K562 (cell line): ENCODE results near the gene APOC4. TPM values are rescaled to one million over a fixed set of nuclear protein-coding genes. Genes with fewer than 3 reads are reported as not detected.

Source experiments
- ATAC-seq: fragments of 200-7000 bp; cut with Tn5 transposase; 3 replicates; pipeline ENCODE4 v1.9.1; 2020; ENCODE audit warnings: moderate library complexity
- BruUV-seq: library from RNA; stranded (reverse); fragments of 400-500 nt; replicated peaks from 2 replicates; lab custom pipeline; 2021; lab: Mats Ljungman, UMichigan
- CTCF ChIA-PET: fragments of 300-600 bp; formaldehyde crosslinking; extraction: SDS; loops from one replicate; lab custom pipeline; 2021; ENCODE audit warnings: low intra/inter-chr PET ratio; lab: Yijun Ruan, JAX
- POLR2A ChIA-PET: fragments of 300-600, 350-650 bp; sonication (Branson Sonifier 250); formaldehyde crosslinking; extraction: SDS; loops from one replicate; lab custom pipeline; 2021; ENCODE audit warnings: antibody characterized with exemption, inconsistent platforms; lab: Yijun Ruan, JAX
- DNase-seq, 4 experiments: peaks; one replicate each; pipeline versions ENCODE4 v3.0.0 to v3.0.0-alpha.2; 2011 to 2018; ENCODE audit warnings: low spot score in 3 of 4, mixed read lengths in 3 of 4; ENCODE audit errors: extremely low read depth in 1 of 4
- FAIRE-seq: peaks from 2 replicates; lab custom pipeline; 2011; peaks lifted over from hg19 to GRCh38; lab: Jason Lieb, UNC
- H2AFZ ChIP-seq: 2 replicates; pipeline ENCODE4 v1.6.0; 2011; ENCODE audit warnings: low read depth, low read length, control low read depth, inconsistent platforms
- H3K27ac ChIP-seq: fragments of 200-600 bp; 3 replicates; pipeline ENCODE4 v1.8.0; 2011; ENCODE audit warnings: low read depth, mild to moderate bottlenecking, control low read depth, inconsistent platforms, low read length, moderate library complexity, mixed read lengths; ENCODE audit errors: extremely low read depth
- H3K27me3 ChIP-seq, 2 experiments: fragments of 300-600 bp in 1 of 2; 2 replicates in 1 of 2; 3 replicates in 1 of 2; pipeline versions ENCODE4 v1.6.0 to v1.8.0; 2011; ENCODE audit warnings: inconsistent platforms in 2 of 2, low read length in 2 of 2, mild to moderate bottlenecking in 1 of 2, mixed read lengths in 1 of 2, moderate library complexity in 1 of 2; ENCODE audit not compliant: control insufficient read depth in 2 of 2, insufficient read depth in 2 of 2
- H3K36me3 ChIP-seq: fragments of 300-600 bp; 3 replicates; pipeline ENCODE4 v1.8.0; 2011; ENCODE audit warnings: mild to moderate bottlenecking, low read length, inconsistent platforms; ENCODE audit not compliant: control insufficient read depth, insufficient read depth
- H3K4me1 ChIP-seq, 2 experiments: fragments of 200-600 bp in 1 of 2; replicated peaks in 1 of 2; 2 replicates in 1 of 2; 3 replicates in 1 of 2; pipeline versions ENCODE4 v1.5.1 to v1.8.0; 2011; ENCODE audit warnings: inconsistent platforms in 2 of 2, low read length in 2 of 2, mild to moderate bottlenecking in 1 of 2, mixed read lengths in 1 of 2, moderate library complexity in 1 of 2; ENCODE audit not compliant: control insufficient read depth in 2 of 2, insufficient read depth in 2 of 2
- H3K4me2 ChIP-seq: 2 replicates; pipeline ENCODE4 v1.6.1; 2011; ENCODE audit warnings: low read length, control low read depth, inconsistent platforms, mixed read lengths; ENCODE audit not compliant: insufficient read depth
- H3K4me3 ChIP-seq: fragments of 200-600 bp; sonication (generic), shearing (Covaris generic); 2 replicates; pipeline ENCODE4 v1.5.1; 2016; ENCODE audit warnings: control low read depth, inconsistent platforms
- H3K79me2 ChIP-seq: fragments of 200-600 bp; 3 replicates; pipeline ENCODE4 v1.8.0; 2011; ENCODE audit warnings: low read length, inconsistent platforms; ENCODE audit not compliant: control insufficient read depth, insufficient read depth
- H3K9ac ChIP-seq, 2 experiments: 2 replicates each; pipeline versions ENCODE4 v1.6.0 to v1.6.1; 2011; ENCODE audit warnings: low read depth in 2 of 2, low read length in 2 of 2, control low read depth in 1 of 2, inconsistent platforms in 1 of 2, mild to moderate bottlenecking in 1 of 2, mixed read lengths in 1 of 2; ENCODE audit not compliant: insufficient read depth in 1 of 2
- H3K9me1 ChIP-seq: one replicate; pipeline ENCODE4 v1.6.0; 2011; ENCODE audit warnings: inconsistent platforms, mild to moderate bottlenecking, low read length, moderate library complexity; ENCODE audit not compliant: control insufficient read depth, insufficient read depth
- H3K9me3 ChIP-seq: replicated peaks from 2 replicates; pipeline ENCODE4 v1.5.1; 2011; ENCODE audit warnings: low read depth, low read length, inconsistent platforms; ENCODE audit not compliant: control insufficient read depth, insufficient read depth
- H4K20me1 ChIP-seq: replicated peaks from 2 replicates; pipeline ENCODE4 v1.6.1; 2011; ENCODE audit warnings: low read length, inconsistent platforms, mixed read lengths; ENCODE audit not compliant: control insufficient read depth, insufficient read depth
- CBX1 ChIP-seq: sonication (generic); IDR thresholded peaks from 2 replicates; pipeline ENCODE4 v1.6.1; 2016; ENCODE audit warnings: antibody characterized with exemption, low read depth, mild to moderate bottlenecking
- KLF1 ChIP-seq: fragments of 450-650 bp; IDR thresholded peaks from 2 replicates; pipeline ENCODE4 v1.6.1; 2016; ENCODE audit warnings: missing genetic modification characterization, missing compliant biosample characterization
- MAFG ChIP-seq: fragments of 450-650 bp; conservative IDR thresholded peaks from 2 replicates; pipeline ENCODE4 v1.6.1; 2016; ENCODE audit warnings: missing genetic modification characterization, missing compliant biosample characterization
- NFE2 ChIP-seq: IDR thresholded peaks from 2 replicates; pipeline ENCODE4 v1.6.1; 2014; ENCODE audit warnings: antibody characterized with exemption, low read depth
- NR2C2 ChIP-seq, 2 experiments: fragments of 200-800 bp in 1 of 2; sonication (Bioruptor generic) in 1 of 2; sonication (generic) in 1 of 2; formaldehyde crosslinking in 1 of 2; IDR thresholded peaks; 2 replicates each; pipeline versions ENCODE4 v1.6.1 to v1.8.0; 2016 to 2022; ENCODE audit warnings: mild to moderate bottlenecking in 1 of 2, missing compliant biosample characterization in 1 of 2, missing genetic modification characterization in 1 of 2, missing genetic modification reagents in 1 of 2
- RB1 ChIP-seq: fragments of 450-650 bp; IDR thresholded peaks from 2 replicates; pipeline ENCODE4 v1.6.1; 2017; ENCODE audit warnings: low read depth, mild to moderate bottlenecking
- ZNF121 ChIP-seq: sonication (generic); formaldehyde crosslinking; conservative IDR thresholded peaks from 2 replicates; pipeline ENCODE4 v1.8.0; 2022; ENCODE audit warnings: missing genetic modification reagents
- WGBS: fragments of 100-300 bp; shearing (Covaris generic); methylation state at CpG from one replicate; pipeline ENCODE4 v1.1.6; 2016; ENCODE audit warnings: low coverage, mixed read lengths; ENCODE audit not compliant: insufficient coverage; ENCODE audit errors: missing lambda C conversion rate; 5-methylcytosine and 5-hydroxymethylcytosine counted together
- in situ Hi-C: fragments of 300-500 bp; cut with MboI; formaldehyde crosslinking; loops from 4 replicates; pipeline ENCODE4 v1.15.0; 2018; ENCODE audit warnings: inconsistent platforms, mixed read lengths
- intact Hi-C: fragments of 100-400 bp; cut with micrococcal nuclease; formaldehyde crosslinking; loops from 2 replicates; pipeline ENCODE4 v1.14.2; 2022
- polyA plus RNA-seq, 8 experiments: library from polyadenylated mRNA; depleted of rRNA in 4 of 8; stranded (reverse) in 5 of 8; unstranded in 3 of 8; fragments of >200 nt; fragmentation: Nextera tagmentation in 2 of 8; fragmentation: Illumina TruSeq in 1 of 8; extraction: Ambion mirVana in 2 of 8; extraction: Trizol in 1 of 8; gene quantifications; 2 replicates each; pipeline versions ENCODE4 v1.2.1 to v1.2.3, GENCODE V29; 2011 to 2014; ENCODE audit warnings: inconsistent platforms in 1 of 8, missing spikeins in 1 of 8
- total RNA-seq, 7 experiments: library from RNA; depleted of rRNA in 6 of 7; stranded (reverse); fragments of >200 nt in 6 of 7; fragmentation: Illumina TruSeq in 2 of 7; extraction: Trizol in 2 of 7; gene quantifications; 2 replicates each; pipeline versions ENCODE4 v1.2.1 to v1.2.3, GENCODE V29; 2011 to 2021; ENCODE audit warnings: low replicate concordance in 1 of 7
- TF ChIP-seq, protein P1 (sequence below): sonication (generic); formaldehyde crosslinking; IDR thresholded peaks from 2 replicates; pipeline ENCODE4 v1.8.1; 2023; ENCODE audit warnings: mild to moderate bottlenecking, missing genetic modification reagents

Gene APOC4
- total and polyA plus RNA-seq, 9 of the 15 experiments (the other 6 are each of a cell fraction or from before 2014, with no cell fraction given) = 0.46 TPM; not detected in 8

DNA sequence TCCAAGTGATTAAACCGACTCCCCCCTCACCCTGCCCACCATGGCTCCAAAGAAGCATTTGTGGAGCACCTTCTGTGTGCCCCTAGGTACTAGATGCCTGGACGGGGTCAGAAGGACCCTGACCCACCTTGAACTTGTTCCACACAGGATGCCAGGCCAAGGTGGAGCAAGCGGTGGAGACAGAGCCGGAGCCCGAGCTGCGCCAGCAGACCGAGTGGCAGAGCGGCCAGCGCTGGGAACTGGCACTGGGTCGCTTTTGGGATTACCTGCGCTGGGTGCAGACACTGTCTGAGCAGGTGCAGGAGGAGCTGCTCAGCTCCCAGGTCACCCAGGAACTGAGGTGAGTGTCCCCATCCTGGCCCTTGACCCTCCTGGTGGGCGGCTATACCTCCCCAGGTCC, 34.4 kb upstream of the APOC4 start:
- ChIA-PET POLR2A (interaction anchor here (0.6 to 1.2 kb wide), 4 partner anchors 9 to 146 kb away, joined by 3 to 4 read pairs (median 3); partner anchors contain the start of gene CLASRP), CTCF (no interaction called here)
- Histone ChIP-seq H3K79me2 (no peaks in the 10 kb centered on the region; the same call in 2 of the 3 replicates), H3K27ac (no peak overlapping the region), H3K9me1 (no peaks in the 10 kb centered on the region), H2AFZ (no peak overlapping the region), H3K9me3 (no peaks in the 10 kb centered on the region), H4K20me1 (0 out of 2 replicates have a peak, but pooled peaks cover under 1% of the 10 kb centered on the region), H3K36me3 (peaks cover 39% of the 10 kb centered on the region; the same call in 2 of the 3 replicates), H3K9ac (0 out of 4 replicates have a peak overlapping the region, but pooled peaks of 1 of the 2 experiments have one; percentile 31), H3K4me3 (no peak overlapping the region), H3K4me2 (no peak overlapping the region), H3K4me1 (peaks cover 41 to 95% of the 10 kb centered on the region in 2 experiments), H3K27me3 (no peaks in the 10 kb centered on the region)
- in situ Hi-C loops = no loop called here
- TF ChIP-seq NR2C2 (CRISPR knock-in tag; IDR thresholded peaks at IDR 0.05) = no peak
- TF ChIP-seq NR2C2 (tag; IDR thresholded peaks at IDR 0.05) = no peak
- 83% methylated on average over 10 of the region's 12 CpGs for WGBS
- FAIRE-seq (no peak), DNase-seq (no peak), ATAC-seq (no peak)
- intact Hi-C loops = no loop called here
- no TSS peak for BruUV-seq

DNA sequence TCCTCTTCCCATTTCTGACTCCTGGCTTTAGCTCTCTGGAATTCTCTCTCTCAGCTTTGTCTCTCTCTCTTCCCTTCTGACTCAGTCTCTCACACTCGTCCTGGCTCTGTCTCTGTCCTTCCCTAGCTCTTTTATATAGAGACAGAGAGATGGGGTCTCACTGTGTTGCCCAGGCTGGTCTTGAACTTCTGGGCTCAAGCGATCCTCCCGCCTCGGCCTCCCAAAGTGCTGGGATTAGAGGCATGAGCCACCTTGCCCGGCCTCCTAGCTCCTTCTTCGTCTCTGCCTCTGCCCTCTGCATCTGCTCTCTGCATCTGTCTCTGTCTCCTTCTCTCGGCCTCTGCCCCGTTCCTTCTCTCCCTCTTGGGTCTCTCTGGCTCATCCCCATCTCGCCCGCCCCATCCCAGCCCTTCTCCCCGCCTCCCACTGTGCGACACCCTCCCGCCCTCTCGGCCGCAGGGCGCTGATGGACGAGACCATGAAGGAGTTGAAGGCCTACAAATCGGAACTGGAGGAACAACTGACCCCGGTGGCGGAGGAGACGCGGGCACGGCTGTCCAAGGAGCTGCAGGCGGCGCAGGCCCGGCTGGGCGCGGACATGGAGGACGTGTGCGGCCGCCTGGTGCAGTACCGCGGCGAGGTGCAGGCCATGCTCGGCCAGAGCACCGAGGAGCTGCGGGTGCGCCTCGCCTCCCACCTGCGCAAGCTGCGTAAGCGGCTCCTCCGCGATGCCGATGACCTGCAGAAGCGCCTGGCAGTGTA, 33.8 kb upstream of the APOC4 start:
- TF ChIP-seq CBX1 = no peak
- TF ChIP-seq KLF1 (tag) = no peak
- peak; percentile 51; the same call in 1 of the 2 replicates for TF ChIP-seq ZNF121 (CRISPR knock-in tag)
- TF ChIP-seq, protein P1, sequence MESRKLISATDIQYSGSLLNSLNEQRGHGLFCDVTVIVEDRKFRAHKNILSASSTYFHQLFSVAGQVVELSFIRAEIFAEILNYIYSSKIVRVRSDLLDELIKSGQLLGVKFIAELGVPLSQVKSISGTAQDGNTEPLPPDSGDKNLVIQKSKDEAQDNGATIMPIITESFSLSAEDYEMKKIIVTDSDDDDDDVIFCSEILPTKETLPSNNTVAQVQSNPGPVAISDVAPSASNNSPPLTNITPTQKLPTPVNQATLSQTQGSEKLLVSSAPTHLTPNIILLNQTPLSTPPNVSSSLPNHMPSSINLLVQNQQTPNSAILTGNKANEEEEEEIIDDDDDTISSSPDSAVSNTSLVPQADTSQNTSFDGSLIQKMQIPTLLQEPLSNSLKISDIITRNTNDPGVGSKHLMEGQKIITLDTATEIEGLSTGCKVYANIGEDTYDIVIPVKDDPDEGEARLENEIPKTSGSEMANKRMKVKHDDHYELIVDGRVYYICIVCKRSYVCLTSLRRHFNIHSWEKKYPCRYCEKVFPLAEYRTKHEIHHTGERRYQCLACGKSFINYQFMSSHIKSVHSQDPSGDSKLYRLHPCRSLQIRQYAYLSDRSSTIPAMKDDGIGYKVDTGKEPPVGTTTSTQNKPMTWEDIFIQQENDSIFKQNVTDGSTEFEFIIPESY = no peak
- no peak for TF ChIP-seq NFE2
- TF ChIP-seq MAFG (tag) = no peak
- no peak for TF ChIP-seq RB1
- CTCF ChIA-PET = no interaction called here
- BruUV-seq = no TSS peak
- no peak for FAIRE-seq
- no peak overlapping the region for H2AFZ ChIP-seq
- intact Hi-C loops = no loop called here
- H3K4me2 ChIP-seq = no peak overlapping the region
- peaks cover 33% of the 10 kb centered on the region; the same call in 2 of the 3 replicates for H3K36me3 ChIP-seq
- H3K4me3 ChIP-seq = no peak overlapping the region
- POLR2A ChIA-PET = interaction anchor here (1.1 to 1.2 kb wide), 2 partner anchors 8 to 24 kb away, joined by 3 to 4 read pairs; no protein-coding TSS in a partner anchor
- no peaks in the 10 kb centered on the region for H4K20me1 ChIP-seq
- peak overlapping the region in 1 of 2 experiments; percentile 43; a peak in 1 of 4 replicates for H3K9ac ChIP-seq
- no peak for ATAC-seq
- no peaks in the 10 kb centered on the region for H3K9me1 ChIP-seq
- in situ Hi-C loops = no loop called here
- no peaks in the 10 kb centered on the region for H3K9me3 ChIP-seq
- DNase-seq = no peak
- peaks cover 47 to 95% of the 10 kb centered on the region in 2 experiments for H3K4me1 ChIP-seq
- H3K79me2 ChIP-seq = no peaks in the 10 kb centered on the region; the same call in 2 of the 3 replicates
- no peaks in the 10 kb centered on the region for H3K27me3 ChIP-seq
- H3K27ac ChIP-seq = no peak overlapping the region
- 95% methylated on average over 21 of the region's 46 CpGs for WGBS
